ENCODE results near the gene JADE2. TPM values are rescaled to one million over a fixed set of nuclear protein-coding genes. Genes with fewer than 3 reads are reported as not detected.
"Not testable (repeated sequence)": the region's sequence is repeated elsewhere in the genome, so short reads cannot be mapped to it uniquely, and the experiment has no call there.

Gene JADE2
- total RNA-seq: 25.7 TPM
- long read RNA-seq, partial matches to known transcripts: 8 of 26 reads
- long read RNA-seq, other reads (novel, unspliced or antisense): 18 of 26 reads

DNA sequence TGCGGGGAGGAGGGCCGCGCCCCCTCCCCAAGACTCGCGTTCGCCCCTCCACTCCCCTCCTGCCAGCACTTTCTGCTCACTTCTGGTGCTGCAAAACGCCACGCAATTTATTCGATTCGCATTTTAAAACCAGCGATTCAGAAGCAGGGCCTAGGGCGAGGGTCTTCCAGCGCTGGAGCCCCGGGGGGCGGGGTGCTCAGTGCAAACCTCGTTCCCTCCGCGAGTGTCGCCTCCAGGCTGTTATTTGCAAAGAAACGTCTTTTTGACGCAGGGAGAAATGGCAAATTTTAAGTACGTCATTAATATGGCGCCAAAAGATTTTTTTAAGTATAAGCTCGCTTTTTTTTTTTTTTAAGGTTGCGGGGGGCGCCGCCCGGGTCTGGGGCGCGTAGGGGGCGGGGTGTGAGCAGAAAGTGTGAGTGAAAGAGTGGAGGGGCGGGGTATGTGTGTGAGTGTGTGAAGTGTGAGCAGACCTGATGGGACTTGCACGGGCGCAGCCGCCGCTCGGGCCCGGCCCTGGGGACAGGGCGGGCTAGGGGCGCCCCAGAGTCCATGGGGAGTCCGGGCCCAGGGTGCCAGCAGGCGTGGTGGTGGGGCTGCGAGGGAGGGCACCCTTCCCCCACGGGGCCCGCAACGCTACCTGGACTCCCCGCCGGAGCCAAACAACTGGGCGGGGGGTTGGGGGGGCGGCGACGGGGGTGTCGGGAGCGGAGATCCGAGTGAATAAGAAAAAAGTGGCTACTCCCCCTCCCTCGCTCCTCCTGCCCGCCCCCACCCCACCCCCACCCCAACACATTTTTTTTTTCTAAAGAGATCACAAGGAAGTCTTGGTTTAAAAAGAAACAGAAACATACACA is at the start of gene JADE2:
Gene JADE2, plus strand, starts transcription at position 845 of the 857 bp plus-strand sequence. CDS start 10,188 bp downstream, outside the sequence.
- peak; percentile 80 for DNase-seq (ENCODE audit: low spot score)
- intact Hi-C loops (cut with DNase I): loop anchor here (1.0 to 2.0 kb wide), 2 partner anchors 18 to 154 kb away; partner anchors contain the start of gene UBE2B

DNA sequence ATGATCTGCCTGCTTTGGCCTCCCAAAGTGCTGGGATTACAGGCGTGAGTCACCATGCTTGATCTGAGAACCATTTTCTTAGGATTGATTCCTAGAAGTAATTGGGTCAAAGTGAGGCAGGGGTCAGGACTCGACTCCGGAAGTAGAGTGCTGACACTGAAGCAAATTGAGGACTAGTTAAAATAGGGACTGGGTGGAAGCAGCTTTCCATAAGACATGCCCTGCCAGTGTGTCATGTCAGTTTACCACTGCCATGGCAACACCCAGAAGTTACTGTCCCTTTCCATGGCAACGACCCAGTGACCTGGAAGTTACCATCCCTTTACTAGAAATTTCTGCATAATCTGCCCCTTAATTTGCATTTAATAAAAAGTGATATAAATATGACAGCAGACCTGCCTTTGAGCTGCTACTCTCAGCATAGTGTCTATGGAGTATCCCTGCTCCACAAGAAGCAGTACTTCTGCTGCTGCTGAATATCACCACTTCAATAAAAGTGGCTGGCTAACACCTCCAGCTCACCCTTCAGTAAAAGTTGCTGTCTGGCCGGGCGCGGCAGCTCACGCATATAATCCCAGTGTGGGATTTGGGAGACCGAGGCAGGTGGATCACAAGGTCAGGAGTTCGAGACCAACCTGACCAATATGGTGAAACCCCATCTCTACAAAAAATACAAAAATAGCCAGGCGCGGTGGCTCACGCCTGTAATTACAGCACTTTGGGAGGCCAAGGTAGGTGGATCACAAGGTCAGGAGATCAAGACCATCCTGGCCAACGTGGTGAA is 47.8 kb upstream of the JADE2 start:
- peak; percentile 67 for DNase-seq (ENCODE audit: low spot score)
- intact Hi-C loops (cut with DNase I): no loop called here

DNA sequence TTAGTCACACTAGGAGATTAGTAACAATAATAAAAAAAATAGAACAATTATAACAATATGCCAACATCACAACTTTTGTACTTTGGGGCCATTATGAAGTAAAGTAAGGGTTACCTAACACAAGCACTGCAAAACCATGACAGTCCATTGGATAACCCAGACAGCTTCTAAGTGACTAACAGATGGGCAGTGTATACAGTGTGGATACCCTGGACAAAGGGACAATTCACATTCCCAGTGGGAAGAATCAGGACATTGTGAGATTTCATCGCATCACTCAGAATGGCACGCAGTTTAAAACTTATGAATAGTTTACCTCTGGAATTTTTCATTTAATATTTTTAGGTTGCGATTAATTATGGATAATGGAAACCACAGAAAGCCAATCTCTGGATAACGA is 45.6 kb upstream of the JADE2 start:
- DNase-seq (ENCODE audit: low spot score): no peak
- intact Hi-C loops (cut with DNase I): no loop called here

DNA sequence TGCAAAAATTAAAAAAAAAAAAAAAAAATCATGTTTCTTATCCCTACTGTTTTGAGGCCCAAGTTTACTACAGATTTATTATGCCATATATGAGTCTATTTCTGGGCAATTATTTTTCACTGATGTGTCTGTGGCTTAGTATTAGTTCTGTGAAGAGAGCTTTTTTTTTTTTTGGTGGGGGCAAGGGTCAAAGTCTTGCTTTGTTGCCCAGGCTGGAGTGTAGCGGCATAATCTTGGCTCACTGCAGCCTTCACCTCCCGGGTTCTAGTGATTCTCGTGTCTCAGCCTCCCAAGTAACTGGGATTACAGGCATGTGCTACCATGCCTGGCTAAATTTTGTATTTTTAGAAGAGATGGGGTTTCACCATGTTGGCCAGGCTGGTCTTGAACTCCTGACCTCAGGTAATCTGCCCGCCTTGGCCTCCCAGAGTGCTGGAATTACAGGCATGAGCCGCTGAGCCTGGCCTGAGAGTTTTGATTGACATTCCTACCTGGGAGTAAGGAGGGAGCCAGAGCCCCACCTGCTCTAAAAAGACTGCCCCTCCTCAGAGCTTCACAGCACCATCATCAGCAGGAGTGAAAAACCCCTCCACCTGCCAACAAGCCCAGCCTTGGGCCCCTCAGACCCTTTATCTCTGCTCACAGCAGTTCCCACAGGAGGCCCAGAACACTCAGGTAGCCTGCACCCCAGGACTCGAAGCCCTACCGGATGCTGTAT is 36.1 kb upstream of the JADE2 start:
- DNase-seq (ENCODE audit: low spot score): peak; percentile 22
- intact Hi-C loops (cut with DNase I): no loop called here

DNA sequence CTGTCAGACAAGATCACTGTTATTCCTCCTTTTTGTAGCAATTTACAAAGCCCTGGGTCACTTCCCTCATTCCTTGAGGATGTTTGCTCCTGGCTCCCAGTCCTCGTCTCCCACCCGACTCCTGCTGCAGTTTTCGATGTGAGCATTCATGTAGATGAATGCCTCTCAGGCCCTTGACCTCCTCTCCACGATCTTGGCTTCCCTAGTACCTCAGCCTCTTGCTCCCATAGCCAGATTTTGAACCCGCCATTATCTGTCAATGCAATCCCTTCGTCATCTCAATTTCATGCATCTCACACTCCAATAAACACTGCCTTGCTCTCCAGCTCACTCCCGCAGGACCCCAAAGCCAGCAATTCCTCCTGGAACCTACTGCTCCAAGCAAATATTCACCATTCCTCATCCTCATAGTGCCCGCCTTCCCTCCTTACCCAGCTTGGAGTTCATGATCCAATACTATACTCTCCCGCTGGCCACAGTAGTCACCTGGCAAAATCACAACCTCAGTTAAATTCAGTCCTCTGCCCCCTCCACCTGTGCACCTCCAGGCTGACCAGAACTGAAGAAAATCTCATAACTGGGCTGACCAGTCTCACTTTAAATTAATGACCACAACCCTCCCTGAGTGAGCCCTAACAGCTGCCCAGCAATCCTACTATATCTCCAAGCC is 35.1 kb upstream of the JADE2 start:
- intact Hi-C loops (cut with DNase I): no loop called here
- DNase-seq (ENCODE audit: low spot score): peak; percentile 47

DNA sequence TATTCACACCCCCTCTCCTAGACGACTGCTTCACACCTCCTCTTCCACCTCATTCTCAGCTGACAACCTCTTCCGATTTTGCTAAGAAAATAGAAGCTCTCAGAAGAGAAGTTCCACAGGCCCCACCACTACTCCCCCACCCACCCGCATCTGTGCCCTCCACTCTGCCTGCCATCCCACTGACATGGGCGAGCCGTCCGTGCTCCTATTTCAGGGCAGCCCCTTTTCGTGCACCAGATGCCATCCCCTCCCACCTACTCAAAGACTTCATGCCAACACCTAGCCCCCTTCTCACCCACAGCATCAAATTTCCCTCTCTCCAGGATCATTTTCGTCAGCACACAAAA is 34.6 kb upstream of the JADE2 start:
- intact Hi-C loops (cut with DNase I): no loop called here
- DNase-seq (ENCODE audit: low spot score): peak; percentile 44

DNA sequence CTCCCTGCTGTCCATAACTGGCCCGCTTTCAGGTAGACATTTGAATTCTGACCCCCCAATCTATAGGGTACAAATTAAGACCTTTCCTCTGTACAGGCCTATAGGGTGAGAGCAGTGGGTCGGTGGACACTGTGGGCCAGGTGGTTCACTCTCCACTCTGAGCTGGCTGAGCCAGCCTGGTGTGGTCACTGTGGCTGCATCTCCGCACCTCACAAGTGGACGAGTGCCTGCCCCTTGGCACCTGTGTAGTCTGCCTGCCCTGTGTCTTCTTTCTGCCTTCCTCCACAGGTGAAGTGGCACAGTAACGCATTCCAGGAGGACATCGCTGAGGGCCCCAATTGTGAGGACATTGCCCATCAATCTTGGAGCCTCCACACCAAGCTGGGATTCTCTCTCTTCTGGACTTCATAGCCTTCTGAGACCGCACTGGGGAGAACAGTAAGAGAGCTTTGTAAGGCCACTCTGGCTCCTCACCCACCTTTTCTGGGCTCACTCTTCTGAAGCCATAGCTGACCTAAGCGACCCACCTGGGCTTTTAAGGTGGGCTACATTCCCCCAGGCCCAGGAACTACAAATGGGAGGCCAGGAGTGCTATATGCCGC is 33.5 kb upstream of the JADE2 start:
- DNase-seq (ENCODE audit: low spot score): peak; percentile 49
- intact Hi-C loops (cut with DNase I): no loop called here

DNA sequence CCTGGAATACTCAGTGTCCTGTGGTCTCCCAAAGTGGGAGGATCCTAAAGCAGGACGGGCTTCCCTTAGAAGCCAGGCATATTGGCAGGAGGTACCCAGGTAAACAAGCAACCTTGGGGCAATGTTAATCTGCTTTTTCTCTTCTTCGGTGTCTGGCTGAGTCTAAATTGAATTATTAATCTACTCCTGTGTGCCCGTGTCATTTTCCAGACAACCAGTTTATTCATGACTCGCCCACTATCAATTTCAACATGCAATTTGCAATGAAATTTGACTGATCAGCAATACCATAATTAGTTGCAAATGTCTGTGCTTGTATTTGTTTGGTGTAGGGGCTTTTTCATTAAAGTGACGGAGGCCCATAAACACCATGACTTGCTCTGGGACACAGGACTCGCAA is 32.9 kb upstream of the JADE2 start:
- no peak for DNase-seq (ENCODE audit: low spot score)
- intact Hi-C loops (cut with DNase I): no loop called here

DNA sequence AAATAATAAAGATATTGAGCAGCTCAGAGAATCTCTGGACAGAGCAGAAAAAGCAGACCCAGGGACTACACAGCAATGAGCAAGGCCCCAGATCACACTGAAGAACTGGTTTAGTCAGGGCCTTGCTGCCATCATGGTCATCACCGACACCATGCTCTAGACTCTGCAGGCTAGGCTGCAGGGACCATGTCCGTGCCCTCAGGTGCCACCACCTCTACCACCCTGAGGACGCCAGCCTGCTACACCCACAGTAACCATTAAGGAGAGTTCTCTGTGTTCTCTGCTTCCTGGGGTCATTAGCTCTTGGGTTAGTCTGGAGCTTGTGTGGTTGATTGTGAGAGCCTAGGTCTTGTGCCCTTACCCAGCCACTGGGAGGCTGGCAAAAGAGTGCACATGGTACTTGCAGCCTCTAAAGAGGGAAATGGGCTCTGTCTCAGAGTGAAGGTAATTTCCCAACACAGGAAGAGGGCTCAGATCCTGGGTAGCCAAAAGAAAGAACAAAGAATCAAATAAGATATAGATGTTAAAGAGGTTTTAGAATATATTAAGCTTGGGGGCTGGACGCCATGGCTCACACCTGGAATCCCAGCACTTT is 31.9 kb upstream of the JADE2 start:
- intact Hi-C loops (cut with DNase I): no loop called here
- peak; percentile 38 for DNase-seq (ENCODE audit: low spot score)

DNA sequence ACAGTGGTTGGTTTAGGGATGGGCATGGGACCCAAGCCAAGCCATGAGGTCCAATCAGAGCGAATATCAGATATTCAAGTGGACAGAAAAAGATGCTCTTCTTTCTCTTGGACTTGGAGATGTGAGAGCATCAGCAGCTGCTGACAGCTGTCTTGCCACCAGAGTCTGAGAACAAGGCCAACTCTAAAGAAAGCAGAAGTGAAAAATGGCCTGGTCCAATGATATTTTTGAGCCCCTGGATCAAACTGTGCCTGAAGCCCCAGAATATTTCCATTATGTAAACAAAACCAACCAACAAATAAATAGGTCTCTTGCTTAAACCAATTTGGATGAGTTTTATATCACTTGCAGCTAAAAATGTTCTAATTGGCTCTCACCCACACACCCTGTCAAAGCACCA is 30.7 kb upstream of the JADE2 start:
- DNase-seq (ENCODE audit: low spot score): no peak
- intact Hi-C loops (cut with DNase I): no loop called here

DNA sequence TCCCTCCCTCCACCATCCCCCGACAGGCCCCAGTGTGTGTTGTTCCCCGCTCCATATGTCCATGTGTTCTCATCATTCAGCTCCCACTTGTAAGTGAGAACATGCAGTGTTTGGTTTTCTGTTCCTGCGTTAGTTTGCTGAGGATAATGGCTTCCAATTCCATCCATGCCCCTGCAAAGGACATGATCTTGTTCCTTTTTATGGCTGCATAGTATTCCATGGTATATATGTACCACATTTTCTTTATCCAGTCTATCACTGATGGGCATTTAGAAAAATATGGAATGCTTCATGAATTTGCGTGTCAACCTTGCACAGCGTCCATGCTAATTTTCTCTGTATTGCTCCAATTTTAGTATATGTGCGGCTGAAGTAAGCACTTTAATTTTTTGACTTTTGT is 25.6 kb upstream of the JADE2 start:
- peak; percentile 20 for DNase-seq (ENCODE audit: low spot score)
- intact Hi-C loops (cut with DNase I): not testable (repeated sequence)

DNA sequence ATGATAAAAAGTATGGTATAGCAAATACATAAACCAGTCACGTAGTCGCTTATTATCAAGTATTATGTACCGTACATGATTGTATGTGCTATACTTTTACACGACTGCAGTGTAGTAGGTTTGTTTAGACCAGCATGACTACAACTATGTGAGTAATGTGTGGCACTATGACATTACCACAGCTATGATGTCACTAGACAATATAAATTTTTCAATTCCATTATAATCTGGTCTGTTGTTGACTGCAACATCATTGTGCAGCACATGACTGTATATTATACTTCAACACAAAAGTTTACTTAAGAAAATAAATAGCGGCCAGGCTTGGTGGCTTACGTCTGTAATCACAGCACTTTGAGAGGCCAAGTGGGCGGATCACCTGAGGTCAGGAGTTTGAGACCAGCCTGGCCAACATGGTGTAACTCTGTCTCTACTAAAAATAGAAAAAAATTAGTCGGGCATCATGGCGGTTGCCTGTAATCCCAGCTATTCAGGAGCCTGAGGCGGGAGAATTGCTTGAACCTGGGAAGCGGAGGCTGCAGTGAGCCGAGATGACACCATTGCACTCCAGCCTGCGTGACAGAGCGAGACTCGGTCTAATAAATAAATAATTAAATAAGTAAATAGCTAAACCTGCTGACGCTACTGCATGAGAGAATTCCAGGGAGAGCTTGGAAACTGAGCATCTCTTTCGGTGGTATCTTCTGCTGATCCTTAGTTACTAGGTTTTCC is 24.6 kb upstream of the JADE2 start:
- no peak for DNase-seq (ENCODE audit: low spot score)
- intact Hi-C loops (cut with DNase I): no loop called here

DNA sequence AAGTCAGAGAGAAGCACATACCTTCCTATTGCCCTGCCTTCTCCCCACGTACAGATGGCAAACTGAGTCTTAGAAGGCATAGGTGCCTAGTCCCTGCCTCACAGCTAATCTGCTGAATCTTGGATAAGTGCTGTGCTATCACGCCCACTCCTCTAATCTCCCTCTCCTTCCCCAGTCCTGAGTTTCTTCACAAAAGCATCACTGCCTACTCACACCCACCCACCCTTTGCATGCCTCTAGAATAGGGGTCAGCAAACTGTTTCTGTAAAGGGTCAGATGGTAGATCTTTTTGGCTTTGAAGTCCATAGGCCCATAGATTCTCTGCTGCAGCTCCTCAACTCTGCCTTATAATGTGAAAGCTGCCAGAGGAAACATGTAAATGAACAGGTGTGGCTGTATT is 23.2 kb upstream of the JADE2 start:
- intact Hi-C loops (cut with DNase I): no loop called here
- no peak for DNase-seq (ENCODE audit: low spot score)

DNA sequence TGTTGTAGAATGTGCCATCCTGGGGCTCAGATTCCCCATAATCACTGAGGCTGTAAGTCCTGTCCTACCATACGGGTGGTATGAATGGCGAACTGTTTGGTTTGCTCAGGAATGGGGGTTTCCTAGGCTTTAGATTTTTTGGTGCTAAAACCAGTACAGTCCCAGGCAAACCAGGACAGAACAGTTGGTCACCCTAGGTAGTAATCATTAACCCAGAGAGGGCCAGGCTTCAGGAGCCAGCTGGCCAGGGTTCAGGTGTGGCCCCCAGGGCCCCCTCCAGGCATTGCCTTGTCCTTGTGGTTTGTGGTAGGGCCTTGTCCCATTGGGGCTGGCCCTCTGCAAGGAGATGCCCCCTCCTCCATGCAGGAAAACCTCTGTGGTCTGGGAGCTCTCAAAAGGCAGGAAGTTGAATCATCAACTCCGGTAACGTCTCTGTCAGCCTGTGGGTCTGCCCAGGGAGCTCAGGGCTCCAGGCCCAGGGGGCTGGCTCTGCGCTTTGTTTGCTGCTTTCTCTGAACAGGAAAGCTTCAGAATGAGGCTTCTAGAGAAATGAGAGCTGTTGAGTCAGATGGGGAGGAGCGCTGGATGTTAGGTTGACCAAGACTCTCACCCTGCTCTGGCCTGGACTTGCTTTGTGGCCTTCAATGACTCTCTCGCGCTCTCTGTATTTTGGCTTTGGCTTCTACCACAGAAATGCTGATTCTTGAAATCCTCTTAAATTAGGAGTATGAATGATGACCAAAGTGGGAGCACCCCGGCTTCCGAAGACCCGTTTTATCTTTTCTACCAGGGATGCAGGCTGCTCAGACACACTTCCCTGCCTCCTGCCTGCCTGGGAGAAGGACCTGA is 22.2 kb upstream of the JADE2 start:
- intact Hi-C loops (cut with DNase I): no loop called here
- DNase-seq (ENCODE audit: low spot score): peak; percentile 87

DNA sequence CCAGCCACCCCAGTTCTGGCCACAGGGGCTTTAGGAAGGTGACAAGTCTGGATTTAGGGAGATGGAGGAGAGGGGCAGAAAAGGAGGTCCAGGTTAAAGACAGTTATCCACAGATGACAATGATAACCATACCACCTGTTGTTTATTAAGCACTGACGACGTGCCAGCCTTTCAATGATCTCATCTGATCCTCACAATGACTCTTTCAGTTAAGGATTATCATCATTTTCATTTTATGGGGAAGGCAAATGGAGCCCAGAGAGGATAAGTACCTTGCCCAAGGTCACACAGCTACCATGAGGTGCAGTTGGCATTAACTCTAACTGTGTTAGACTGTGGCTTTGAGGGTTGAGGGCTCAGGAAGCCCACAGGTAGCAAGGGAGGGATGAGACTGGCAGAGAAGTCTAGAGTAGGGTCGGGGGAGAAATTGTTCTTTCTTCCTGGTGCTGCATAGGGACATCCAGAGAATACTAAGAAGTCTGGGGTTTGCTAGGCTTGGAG is 21.5 kb upstream of the JADE2 start:
- intact Hi-C loops (cut with DNase I): no loop called here
- DNase-seq (ENCODE audit: low spot score): no peak

DNA sequence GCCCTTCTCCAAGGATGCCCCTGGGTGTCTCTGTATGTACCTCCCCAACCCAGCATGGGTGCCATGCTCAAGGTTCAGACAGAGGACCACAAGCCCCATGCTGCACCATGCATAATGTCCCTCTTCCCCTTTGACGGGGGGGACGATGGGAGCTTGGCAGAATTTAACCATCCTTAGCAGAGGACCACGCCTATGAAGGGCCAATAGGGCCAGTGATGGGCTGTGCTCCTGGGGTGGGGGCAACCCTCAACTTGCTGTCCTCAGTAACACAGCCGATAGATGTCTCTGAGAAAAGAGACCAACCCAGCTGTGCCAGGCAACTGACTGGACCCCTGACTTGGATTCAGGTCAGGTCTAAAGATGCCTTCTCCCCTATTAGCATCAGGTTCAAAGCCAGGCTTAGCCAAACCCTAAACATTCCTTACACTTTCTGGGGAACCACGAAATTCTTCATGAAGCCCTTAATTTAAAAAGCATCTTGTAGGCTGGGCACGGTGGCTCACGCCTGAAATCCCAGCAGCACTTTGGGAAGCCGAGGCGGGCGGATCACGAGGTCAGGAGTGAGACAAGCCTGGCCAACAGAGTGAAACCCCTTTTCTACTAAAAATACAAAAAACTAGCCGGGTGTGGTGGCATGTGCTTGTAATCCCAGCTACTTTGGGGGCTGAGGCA is 20.7 kb upstream of the JADE2 start:
- intact Hi-C loops (cut with DNase I): loop anchor here (5.0 kb wide), 1 partner anchor 92 kb away; the partner anchor contains the start of gene CDKN2AIPNL
- peak; percentile 56 for DNase-seq (ENCODE audit: low spot score)
